BJ (cell line): ENCODE data around the gene RIPK1. TPM values are rescaled to one million over a fixed set of nuclear protein-coding genes. Genes with fewer than 3 reads are reported as not detected.

Experiments
- CTCF ChIA-PET: fragments of 350-600 bp; formaldehyde crosslinking; extraction: SDS; loops from one replicate; lab custom pipeline; 2021; ENCODE audit warnings: antibody characterized with exemption, inconsistent platforms; lab: Yijun Ruan, JAX
- POLR2A ChIA-PET: fragments of 300-600 bp; sonication (Branson Sonifier 250); formaldehyde crosslinking; extraction: SDS; loops from one replicate; lab custom pipeline; 2021; ENCODE audit warnings: antibody characterized with exemption; lab: Charles Lee
- DNase-seq: peaks from one replicate; pipeline ENCODE4 v3.0.0-alpha.2; 2011; ENCODE audit warnings: low read depth
- H3K27me3 ChIP-seq: 2 replicates; pipeline ENCODE4 v1.6.0; 2011; ENCODE audit warnings: low read length; ENCODE audit not compliant: control insufficient read depth, insufficient read depth
- H3K36me3 ChIP-seq: 2 replicates; pipeline ENCODE4 v1.5.1; 2011; ENCODE audit warnings: low read length; ENCODE audit not compliant: control insufficient read depth, insufficient read depth
- H3K4me3 ChIP-seq: 2 replicates; pipeline ENCODE4 v1.5.1; 2011; ENCODE audit warnings: low read depth, mild to moderate bottlenecking, control low read depth, low read length
- polyA plus RNA-seq: library from polyadenylated mRNA; depleted of rRNA; stranded (reverse); fragments of >200 nt; gene quantifications from 2 replicates; pipeline ENCODE4 v1.2.3, GENCODE V29; 2011
- TF ChIP-seq, protein P1 (sequence below): IDR thresholded peaks from 2 replicates; pipeline ENCODE4 v1.5.1; 2011; ENCODE audit warnings: low read depth, mild to moderate bottlenecking, control low read depth, inconsistent platforms, low read length, moderate library complexity; ENCODE audit not compliant: insufficient read depth

The RIPK1 gene
- polyA plus RNA-seq, 1 experiment, result 19.5 TPM

DNA sequence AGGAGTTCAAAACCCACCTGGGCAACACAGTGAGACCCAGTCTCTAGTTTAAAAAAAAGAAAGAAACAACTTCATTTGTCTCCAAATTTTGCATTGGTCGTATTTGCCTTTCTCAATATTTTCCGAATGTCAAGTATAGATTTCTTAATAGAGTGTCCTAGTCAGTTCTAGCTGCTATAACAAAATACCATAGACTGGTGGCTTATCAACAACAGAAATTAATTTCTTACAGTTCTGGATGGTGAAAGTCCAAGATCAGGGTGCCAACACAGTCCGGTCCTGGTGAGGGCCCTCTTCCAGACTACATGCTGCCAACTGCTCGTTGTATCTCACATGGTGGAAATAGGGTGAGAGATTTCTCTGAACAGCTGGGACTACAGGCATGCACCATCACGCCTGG lies 34.6 kb upstream of the RIPK1 start:
- ChIA-PET POLR2A (no interaction called here), CTCF (interaction anchor here (0.8 kb wide), 1 partner anchor 18 kb away, joined by 3 read pairs; no protein-coding TSS in a partner anchor)
- TF ChIP-seq, protein P1, sequence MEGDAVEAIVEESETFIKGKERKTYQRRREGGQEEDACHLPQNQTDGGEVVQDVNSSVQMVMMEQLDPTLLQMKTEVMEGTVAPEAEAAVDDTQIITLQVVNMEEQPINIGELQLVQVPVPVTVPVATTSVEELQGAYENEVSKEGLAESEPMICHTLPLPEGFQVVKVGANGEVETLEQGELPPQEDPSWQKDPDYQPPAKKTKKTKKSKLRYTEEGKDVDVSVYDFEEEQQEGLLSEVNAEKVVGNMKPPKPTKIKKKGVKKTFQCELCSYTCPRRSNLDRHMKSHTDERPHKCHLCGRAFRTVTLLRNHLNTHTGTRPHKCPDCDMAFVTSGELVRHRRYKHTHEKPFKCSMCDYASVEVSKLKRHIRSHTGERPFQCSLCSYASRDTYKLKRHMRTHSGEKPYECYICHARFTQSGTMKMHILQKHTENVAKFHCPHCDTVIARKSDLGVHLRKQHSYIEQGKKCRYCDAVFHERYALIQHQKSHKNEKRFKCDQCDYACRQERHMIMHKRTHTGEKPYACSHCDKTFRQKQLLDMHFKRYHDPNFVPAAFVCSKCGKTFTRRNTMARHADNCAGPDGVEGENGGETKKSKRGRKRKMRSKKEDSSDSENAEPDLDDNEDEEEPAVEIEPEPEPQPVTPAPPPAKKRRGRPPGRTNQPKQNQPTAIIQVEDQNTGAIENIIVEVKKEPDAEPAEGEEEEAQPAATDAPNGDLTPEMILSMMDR, result no peak
- Histone ChIP-seq H3K36me3 (no peaks in the 10 kb centered on the region), H3K27me3 (peaks cover 3% of the 10 kb centered on the region), H3K4me3 (no peak overlapping the region)
- DNase-seq, result no peak

GRCh38 chr6:3035397-3035796 lies 32.9 kb upstream of the RIPK1 start:
- H3K36me3 ChIP-seq, result no peaks in the 10 kb centered on the region
- ChIA-PET POLR2A (no interaction called here), CTCF (interaction anchor here (1.0 kb wide), 1 partner anchor 9 kb away, joined by 3 read pairs; no protein-coding TSS in a partner anchor)
- TF ChIP-seq, protein P1, result no peak
- H3K27me3 ChIP-seq, result peaks cover 3% of the 10 kb centered on the region
- no peak overlapping the region for H3K4me3 ChIP-seq
- no peak for DNase-seq

DNA sequence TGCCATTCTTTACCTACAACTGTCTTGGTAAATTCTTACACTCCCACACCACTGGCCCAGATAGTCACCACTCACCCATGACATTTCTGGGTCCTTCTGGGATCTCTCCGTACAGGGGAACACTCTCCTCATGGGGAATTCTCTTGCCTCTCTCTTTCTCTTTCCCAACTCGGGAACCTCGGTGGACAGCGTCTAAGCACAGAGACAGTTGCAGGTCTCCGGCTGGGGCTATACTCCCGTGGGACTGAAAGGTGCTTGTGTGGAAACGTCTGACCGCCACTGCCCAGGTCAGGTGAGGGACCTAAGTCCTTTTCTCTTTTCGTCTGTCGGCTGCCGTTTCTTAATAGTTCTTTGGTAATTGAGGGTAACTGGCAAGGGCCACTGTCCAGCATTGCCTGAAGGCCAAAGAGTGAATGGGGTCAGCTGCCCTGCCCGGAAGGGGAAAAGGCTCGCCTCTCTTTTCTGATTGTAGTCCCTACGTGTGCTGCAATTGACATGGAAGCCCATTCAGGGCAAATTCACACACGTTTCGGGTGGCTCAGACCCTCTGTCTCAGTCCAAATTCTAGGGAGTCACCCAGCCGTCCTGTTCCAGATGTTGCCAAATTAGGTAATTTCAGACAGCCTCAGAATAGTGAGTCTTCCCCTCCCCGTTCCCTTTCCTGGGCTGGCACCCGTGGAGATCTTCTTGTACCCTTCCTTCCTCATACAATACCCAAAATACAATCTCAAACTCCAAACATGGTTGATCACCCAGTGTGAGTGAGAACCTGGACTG lies 31.2 kb upstream of the RIPK1 start:
- CTCF ChIA-PET, result no interaction called here
- TF ChIP-seq, protein P1, result no peak
- Histone ChIP-seq H3K36me3 (no peaks in the 10 kb centered on the region), H3K27me3 (peaks cover 3% of the 10 kb centered on the region), H3K4me3 (no peak overlapping the region)
- POLR2A ChIA-PET, result no interaction called here
- no peak for DNase-seq

- H3K4me3 ChIP-seq, result no peak overlapping the region
- ChIA-PET POLR2A (no interaction called here), CTCF (interaction anchor here (1.3 kb wide), 1 partner anchor 36 kb away, joined by 3 read pairs; no protein-coding TSS in a partner anchor)
- DNase-seq, result no peak
- H3K36me3 ChIP-seq, result no peaks in the 10 kb centered on the region
- peaks cover 3% of the 10 kb centered on the region for H3K27me3 ChIP-seq
- TF ChIP-seq, protein P1, result no peak
Observed at GRCh38 chr6:3037638-3038365, 30.5 kb upstream of the RIPK1 start.

GRCh38 chr6:3039384-3039783 lies 28.9 kb upstream of the RIPK1 start:
- TF ChIP-seq, protein P1, result no peak
- Histone ChIP-seq H3K4me3 (no peak overlapping the region), H3K27me3 (peaks cover 3% of the 10 kb centered on the region), H3K36me3 (no peaks in the 10 kb centered on the region)
- ChIA-PET CTCF (interaction anchor here (0.8 to 1.1 kb wide), 2 partner anchors 38 to 50 kb away, joined by 3 to 5 read pairs; no protein-coding TSS in a partner anchor), POLR2A (no interaction called here)
- DNase-seq, result no peak
